SK-N-SH treated with all-trans-retinoic acid at 6 μM for 48 hours (cell line): ENCODE data around the gene RASAL1.

ENCODE experiments used
- ATAC-seq: fragments of 200-7000 bp; cut with Tn5 transposase; 3 replicates; pipeline ENCODE4 v1.9.1; 2020; ENCODE audit warnings: mild to moderate bottlenecking, moderate library complexity
- BACH2 ChIP-seq: fragments of 250-450 bp; sonication (Bioruptor Pico); IDR thresholded peaks from 2 replicates; pipeline ENCODE4 v1.9.0; 2021; ENCODE audit warnings: mild to moderate bottlenecking, borderline replicate concordance
- CREB5 ChIP-seq: fragments of 250-450 bp; sonication (Bioruptor Pico); IDR thresholded peaks from 2 replicates; pipeline ENCODE4 v1.5.1; 2020; ENCODE audit warnings: low read depth, mild to moderate bottlenecking, moderate library complexity
- CSDC2 ChIP-seq: fragments of 250-450 bp; sonication (Bioruptor Pico); IDR thresholded peaks from 2 replicates; pipeline ENCODE4 v1.5.0; 2020; ENCODE audit warnings: mild to moderate bottlenecking, moderate library complexity
- ESRRG ChIP-seq: fragments of 250-450 bp; sonication (Bioruptor Pico); IDR thresholded peaks from 2 replicates; pipeline ENCODE4 v1.6.1; 2021; ENCODE audit warnings: mild to moderate bottlenecking
- GLIS3 ChIP-seq: fragments of 250-450 bp; sonication (Bioruptor Pico); IDR thresholded peaks from 2 replicates; pipeline ENCODE4 v1.5.0; 2020; ENCODE audit warnings: mild to moderate bottlenecking, moderate library complexity
- ISL1 ChIP-seq: fragments of 250-450 bp; sonication (Bioruptor Pico); IDR thresholded peaks from 2 replicates; pipeline ENCODE4 v2.1.2; 2022; ENCODE audit warnings: mild to moderate bottlenecking, moderate library complexity
- OSR1 ChIP-seq: fragments of 250-450 bp; sonication (Bioruptor Pico); IDR thresholded peaks from 2 replicates; pipeline ENCODE4 v1.8.0; 2022; ENCODE audit warnings: moderate library complexity, mild to moderate bottlenecking, inconsistent platforms
- PPARA ChIP-seq: fragments of 250-450 bp; sonication (Bioruptor Pico); IDR thresholded peaks from 2 replicates; pipeline ENCODE4 v1.5.0; 2020; ENCODE audit warnings: mild to moderate bottlenecking, borderline replicate concordance
- RARB ChIP-seq: fragments of 250-450 bp; sonication (Bioruptor Pico); IDR thresholded peaks from 2 replicates; pipeline ENCODE4 v1.8.0; 2021; ENCODE audit warnings: mild to moderate bottlenecking, moderate library complexity
- SNAI2 ChIP-seq: fragments of 250-450 bp; sonication (Bioruptor Pico); IDR thresholded peaks from 2 replicates; pipeline ENCODE4 v1.5.0; 2020; ENCODE audit warnings: mild to moderate bottlenecking, moderate library complexity
- TCF4 ChIP-seq: fragments of 250-450 bp; sonication (Bioruptor Pico); IDR thresholded peaks from 2 replicates; pipeline ENCODE4 v1.8.0; 2021; ENCODE audit warnings: mild to moderate bottlenecking, moderate library complexity, borderline replicate concordance
- TOX ChIP-seq: fragments of 250-450 bp; sonication (Bioruptor Pico); IDR thresholded peaks from 2 replicates; pipeline ENCODE4 v1.8.0; 2021; ENCODE audit warnings: mild to moderate bottlenecking, moderate library complexity, borderline replicate concordance
- ZC3H10 ChIP-seq: fragments of 250-450 bp; sonication (Bioruptor Pico); IDR thresholded peaks from 2 replicates; pipeline ENCODE4 v1.5.1; 2021; ENCODE audit warnings: mild to moderate bottlenecking, moderate library complexity
- ZFP3 ChIP-seq: fragments of 250-450 bp; sonication (Bioruptor Pico); IDR thresholded peaks from 2 replicates; pipeline ENCODE4 v1.5.0; 2020; ENCODE audit warnings: mild to moderate bottlenecking, moderate library complexity
- ZFP30 ChIP-seq: fragments of 450-650 bp; formaldehyde crosslinking; IDR thresholded peaks from 2 replicates; pipeline ENCODE4 v1.5.0; 2022; ENCODE audit warnings: mild to moderate bottlenecking, moderate library complexity
- ZNF565 ChIP-seq: fragments of 450-650 bp; formaldehyde crosslinking; conservative IDR thresholded peaks from 2 replicates; pipeline ENCODE4 v1.5.0; 2020; ENCODE audit warnings: low read depth, mild to moderate bottlenecking, moderate library complexity
- ZNF8 ChIP-seq: fragments of 450-650 bp; formaldehyde crosslinking; IDR thresholded peaks from 2 replicates; pipeline ENCODE4 v1.5.0; 2020; ENCODE audit warnings: mild to moderate bottlenecking, moderate library complexity
- TF ChIP-seq, protein P1 (sequence below): fragments of 250-450 bp; sonication (Bioruptor Pico); IDR thresholded peaks from 2 replicates; pipeline ENCODE4 v1.8.0; 2020; ENCODE audit warnings: mild to moderate bottlenecking, moderate library complexity, borderline replicate concordance
- TF ChIP-seq, protein P2 (sequence below): fragments of 250-450 bp; sonication (Bioruptor Pico); IDR thresholded peaks from 2 replicates; pipeline ENCODE4 v1.8.0; 2021; ENCODE audit warnings: low read depth, mild to moderate bottlenecking, moderate library complexity, borderline replicate concordance
- TF ChIP-seq, protein P3 (sequence below): fragments of 250-450 bp; sonication (Bioruptor Pico); IDR thresholded peaks from 2 replicates; pipeline ENCODE4 v1.5.1; 2021; ENCODE audit warnings: mild to moderate bottlenecking, moderate library complexity

Gene RASAL1

GRCh38 chr12:113155060-113155459 lies 19.5 kb upstream of the RASAL1 start:
- no peak for ATAC-seq
- TF ChIP-seq TCF4 (CRISPR knock-in tag) (no peak), ZNF8 (CRISPR knock-in tag) (no peak), OSR1 (CRISPR knock-in tag) (no peak), CSDC2 (no peak), SNAI2 (CRISPR knock-in tag) (no peak), ZC3H10 (CRISPR knock-in tag) (no peak), TOX (CRISPR knock-in tag) (no peak), ISL1 (CRISPR knock-in tag) (no peak), ZFP3 (CRISPR knock-in tag) (no peak), PPARA (CRISPR knock-in tag) (no peak), ZNF565 (CRISPR knock-in tag) (no peak), ZFP30 (CRISPR knock-in tag) (no peak), RARB (CRISPR knock-in tag) (no peak)
- TF ChIP-seq, protein P1, sequence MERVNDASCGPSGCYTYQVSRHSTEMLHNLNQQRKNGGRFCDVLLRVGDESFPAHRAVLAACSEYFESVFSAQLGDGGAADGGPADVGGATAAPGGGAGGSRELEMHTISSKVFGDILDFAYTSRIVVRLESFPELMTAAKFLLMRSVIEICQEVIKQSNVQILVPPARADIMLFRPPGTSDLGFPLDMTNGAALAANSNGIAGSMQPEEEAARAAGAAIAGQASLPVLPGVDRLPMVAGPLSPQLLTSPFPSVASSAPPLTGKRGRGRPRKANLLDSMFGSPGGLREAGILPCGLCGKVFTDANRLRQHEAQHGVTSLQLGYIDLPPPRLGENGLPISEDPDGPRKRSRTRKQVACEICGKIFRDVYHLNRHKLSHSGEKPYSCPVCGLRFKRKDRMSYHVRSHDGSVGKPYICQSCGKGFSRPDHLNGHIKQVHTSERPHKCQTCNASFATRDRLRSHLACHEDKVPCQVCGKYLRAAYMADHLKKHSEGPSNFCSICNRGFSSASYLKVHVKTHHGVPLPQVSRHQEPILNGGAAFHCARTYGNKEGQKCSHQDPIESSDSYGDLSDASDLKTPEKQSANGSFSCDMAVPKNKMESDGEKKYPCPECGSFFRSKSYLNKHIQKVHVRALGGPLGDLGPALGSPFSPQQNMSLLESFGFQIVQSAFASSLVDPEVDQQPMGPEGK (CRISPR knock-in tag) = no peak
- TF ChIP-seq, protein P2, sequence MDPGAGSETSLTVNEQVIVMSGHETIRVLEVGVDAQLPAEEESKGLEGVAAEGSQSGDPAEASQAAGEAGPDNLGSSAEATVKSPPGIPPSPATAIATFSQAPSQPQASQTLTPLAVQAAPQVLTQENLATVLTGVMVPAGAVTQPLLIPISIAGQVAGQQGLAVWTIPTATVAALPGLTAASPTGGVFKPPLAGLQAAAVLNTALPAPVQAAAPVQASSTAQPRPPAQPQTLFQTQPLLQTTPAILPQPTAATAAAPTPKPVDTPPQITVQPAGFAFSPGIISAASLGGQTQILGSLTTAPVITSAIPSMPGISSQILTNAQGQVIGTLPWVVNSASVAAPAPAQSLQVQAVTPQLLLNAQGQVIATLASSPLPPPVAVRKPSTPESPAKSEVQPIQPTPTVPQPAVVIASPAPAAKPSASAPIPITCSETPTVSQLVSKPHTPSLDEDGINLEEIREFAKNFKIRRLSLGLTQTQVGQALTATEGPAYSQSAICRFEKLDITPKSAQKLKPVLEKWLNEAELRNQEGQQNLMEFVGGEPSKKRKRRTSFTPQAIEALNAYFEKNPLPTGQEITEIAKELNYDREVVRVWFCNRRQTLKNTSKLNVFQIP (CRISPR knock-in tag) = no peak

DNA sequence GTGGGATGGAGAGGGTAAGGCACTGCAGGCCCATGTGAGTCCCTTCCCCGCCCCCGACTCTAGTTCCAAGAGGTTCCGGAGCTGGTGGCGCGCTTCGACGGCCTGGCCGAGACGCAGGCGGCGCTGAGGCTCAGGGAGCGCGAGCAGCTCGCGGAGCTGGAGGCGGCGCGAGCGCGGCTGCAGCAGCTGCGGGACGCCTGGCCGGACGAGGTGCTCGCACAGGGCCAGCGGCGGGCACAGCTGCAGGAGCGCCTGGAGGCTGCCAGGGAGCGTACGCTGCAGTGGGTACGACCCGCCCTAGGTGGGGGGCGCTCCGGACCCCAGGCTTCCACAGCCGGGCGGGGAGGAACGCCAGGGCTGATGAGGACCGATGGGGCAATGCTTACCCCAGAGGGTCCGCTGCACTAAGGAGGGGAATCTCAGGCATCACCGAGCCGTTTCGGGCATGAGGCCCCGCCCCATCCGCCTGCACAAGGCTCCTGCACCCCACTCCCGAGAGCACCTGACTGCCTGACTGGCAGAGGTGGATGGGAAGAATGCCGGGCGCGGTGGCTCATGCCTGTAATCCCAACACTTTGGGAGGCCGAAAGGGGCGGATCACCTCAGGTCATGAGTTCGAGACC lies 18.9 kb upstream of the RASAL1 start:
- no peak for TF ChIP-seq TOX (CRISPR knock-in tag)
- TF ChIP-seq, protein P3, sequence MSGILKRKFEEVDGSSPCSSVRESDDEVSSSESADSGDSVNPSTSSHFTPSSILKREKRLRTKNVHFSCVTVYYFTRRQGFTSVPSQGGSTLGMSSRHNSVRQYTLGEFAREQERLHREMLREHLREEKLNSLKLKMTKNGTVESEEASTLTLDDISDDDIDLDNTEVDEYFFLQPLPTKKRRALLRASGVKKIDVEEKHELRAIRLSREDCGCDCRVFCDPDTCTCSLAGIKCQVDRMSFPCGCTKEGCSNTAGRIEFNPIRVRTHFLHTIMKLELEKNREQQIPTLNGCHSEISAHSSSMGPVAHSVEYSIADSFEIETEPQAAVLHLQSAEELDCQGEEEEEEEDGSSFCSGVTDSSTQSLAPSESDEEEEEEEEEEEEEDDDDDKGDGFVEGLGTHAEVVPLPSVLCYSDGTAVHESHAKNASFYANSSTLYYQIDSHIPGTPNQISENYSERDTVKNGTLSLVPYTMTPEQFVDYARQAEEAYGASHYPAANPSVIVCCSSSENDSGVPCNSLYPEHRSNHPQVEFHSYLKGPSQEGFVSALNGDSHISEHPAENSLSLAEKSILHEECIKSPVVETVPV (CRISPR knock-in tag) = no peak
- TF ChIP-seq CREB5 (CRISPR knock-in tag) = no peak
- TF ChIP-seq, protein P2 (CRISPR knock-in tag) = no peak
- no peak for TF ChIP-seq GLIS3 (CRISPR knock-in tag)
- TF ChIP-seq RARB (CRISPR knock-in tag) = no peak
- TF ChIP-seq OSR1 (CRISPR knock-in tag) = no peak
- no peak for TF ChIP-seq ZFP30 (CRISPR knock-in tag)
- no peak for TF ChIP-seq BACH2 (CRISPR knock-in tag)
- TF ChIP-seq ZFP3 (CRISPR knock-in tag) = no peak
- TF ChIP-seq ESRRG (CRISPR knock-in tag) = no peak
- no peak for TF ChIP-seq ISL1 (CRISPR knock-in tag)
- TF ChIP-seq PPARA (CRISPR knock-in tag) = no peak
- TF ChIP-seq, protein P1 (CRISPR knock-in tag) = no peak
- TF ChIP-seq, all 23 proteins: peak for 0
- ATAC-seq = peak; percentile 25
